ENCODE data around the gene CCDC63.

The CCDC63 gene

DNA sequence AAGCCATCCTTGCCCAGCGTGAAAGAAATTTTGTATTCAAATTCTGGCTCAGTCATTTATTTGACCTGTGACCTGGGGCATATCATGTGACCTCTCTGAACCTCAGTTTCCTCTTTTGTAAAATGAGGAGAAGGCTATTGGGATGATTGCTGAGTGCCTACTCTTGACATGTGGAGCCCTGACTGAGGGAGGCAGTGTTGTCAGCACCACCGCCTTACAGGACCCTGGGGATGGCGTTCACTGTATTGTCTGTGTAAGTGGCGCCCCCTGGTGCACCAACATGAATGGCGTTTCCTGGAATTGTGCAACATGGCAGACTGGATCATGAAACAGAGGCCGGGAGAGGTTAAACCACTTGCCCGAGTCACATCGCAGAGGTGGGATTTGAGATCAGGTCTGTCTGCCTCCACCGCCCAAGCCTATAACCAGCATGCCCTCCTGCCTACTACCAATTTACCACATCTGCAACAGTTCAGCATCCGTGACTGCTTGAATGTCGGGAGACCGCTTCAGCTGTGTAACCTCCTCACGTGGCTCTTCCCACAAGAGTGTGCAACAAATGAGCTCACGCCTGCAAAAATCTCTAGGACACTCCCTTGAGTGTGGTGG, 20.1 kb upstream of the CCDC63 start:
- no peak for TF ChIP-seq POLR2A (IDR thresholded peaks at IDR 0.05; ENCODE audit: extremely low read depth, insufficient read length)
- TF ChIP-seq MYC (IDR thresholded peaks at IDR 0.05; ENCODE audit: low read depth, low read length), result peak; percentile 89
- TF ChIP-seq, protein P1, sequence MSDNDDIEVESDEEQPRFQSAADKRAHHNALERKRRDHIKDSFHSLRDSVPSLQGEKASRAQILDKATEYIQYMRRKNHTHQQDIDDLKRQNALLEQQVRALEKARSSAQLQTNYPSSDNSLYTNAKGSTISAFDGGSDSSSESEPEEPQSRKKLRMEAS (IDR thresholded peaks at IDR 0.05; ENCODE audit: low read depth, low read length), result peak; percentile 85
- TF ChIP-seq, protein P2, sequence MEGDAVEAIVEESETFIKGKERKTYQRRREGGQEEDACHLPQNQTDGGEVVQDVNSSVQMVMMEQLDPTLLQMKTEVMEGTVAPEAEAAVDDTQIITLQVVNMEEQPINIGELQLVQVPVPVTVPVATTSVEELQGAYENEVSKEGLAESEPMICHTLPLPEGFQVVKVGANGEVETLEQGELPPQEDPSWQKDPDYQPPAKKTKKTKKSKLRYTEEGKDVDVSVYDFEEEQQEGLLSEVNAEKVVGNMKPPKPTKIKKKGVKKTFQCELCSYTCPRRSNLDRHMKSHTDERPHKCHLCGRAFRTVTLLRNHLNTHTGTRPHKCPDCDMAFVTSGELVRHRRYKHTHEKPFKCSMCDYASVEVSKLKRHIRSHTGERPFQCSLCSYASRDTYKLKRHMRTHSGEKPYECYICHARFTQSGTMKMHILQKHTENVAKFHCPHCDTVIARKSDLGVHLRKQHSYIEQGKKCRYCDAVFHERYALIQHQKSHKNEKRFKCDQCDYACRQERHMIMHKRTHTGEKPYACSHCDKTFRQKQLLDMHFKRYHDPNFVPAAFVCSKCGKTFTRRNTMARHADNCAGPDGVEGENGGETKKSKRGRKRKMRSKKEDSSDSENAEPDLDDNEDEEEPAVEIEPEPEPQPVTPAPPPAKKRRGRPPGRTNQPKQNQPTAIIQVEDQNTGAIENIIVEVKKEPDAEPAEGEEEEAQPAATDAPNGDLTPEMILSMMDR (IDR thresholded peaks at IDR 0.05; ENCODE audit: low read depth, low read length), result peak; percentile 87
- peak; percentile 97 for DNase-seq (ENCODE audit: low read depth)
- H3K4me3 ChIP-seq (ENCODE audit: low read depth, low read length), result peak overlapping the region; percentile 38

DNA sequence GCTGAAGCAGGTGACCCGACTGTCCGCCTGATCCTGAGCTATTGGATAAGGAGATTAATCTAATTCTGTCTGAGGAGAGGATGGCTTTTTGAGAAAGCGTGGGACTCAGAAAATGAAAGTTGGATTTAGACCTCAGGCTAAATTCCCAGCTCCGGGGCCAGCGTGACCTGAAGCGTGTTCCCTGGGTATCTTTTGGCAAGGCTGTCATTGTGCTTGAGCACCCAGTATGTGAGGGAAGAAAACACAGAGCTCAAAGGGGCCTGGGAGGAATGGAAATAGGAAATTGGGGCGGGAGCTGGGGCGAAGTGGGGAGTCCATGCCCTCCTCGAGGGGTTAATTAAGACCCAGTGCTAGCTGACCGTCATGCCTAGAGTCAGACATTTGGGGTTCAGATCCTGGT, 17.5 kb upstream of the CCDC63 start:
- H3K4me3 ChIP-seq (ENCODE audit: low read depth, low read length), result no peak overlapping the region
- DNase-seq (ENCODE audit: low read depth), result no peak
- TF ChIP-seq, protein P2 (IDR thresholded peaks at IDR 0.05; ENCODE audit: low read depth, low read length), result no peak
- TF ChIP-seq POLR2A (IDR thresholded peaks at IDR 0.05; ENCODE audit: extremely low read depth, insufficient read length) (no peak), MYC (IDR thresholded peaks at IDR 0.05; ENCODE audit: low read depth, low read length) (no peak)
- TF ChIP-seq, protein P1 (IDR thresholded peaks at IDR 0.05; ENCODE audit: low read depth, low read length), result no peak

DNA sequence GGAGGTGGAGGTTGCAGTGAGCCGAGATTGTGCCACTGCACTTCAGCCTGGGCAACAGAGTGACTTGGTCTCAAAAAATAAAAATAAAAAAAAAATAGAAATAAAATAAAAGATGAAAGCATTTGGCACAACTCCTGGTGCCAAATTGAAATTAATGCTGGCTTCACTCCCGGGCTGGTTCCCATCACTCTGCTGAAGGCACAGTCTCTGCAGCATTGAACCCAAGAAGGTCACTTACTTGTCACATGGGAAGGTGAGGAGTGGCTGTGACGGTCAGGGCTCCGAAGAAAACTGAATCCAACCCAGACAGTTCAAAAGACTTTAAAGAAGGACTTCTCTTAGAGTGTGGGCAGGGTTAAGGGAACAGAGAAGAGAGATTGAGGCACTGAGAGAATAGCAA, 10.5 kb upstream of the CCDC63 start:
- TF ChIP-seq, protein P1 (IDR thresholded peaks at IDR 0.05; ENCODE audit: low read depth, low read length), result no peak
- no peak for TF ChIP-seq POLR2A (IDR thresholded peaks at IDR 0.05; ENCODE audit: extremely low read depth, insufficient read length)
- TF ChIP-seq, protein P2 (IDR thresholded peaks at IDR 0.05; ENCODE audit: low read depth, low read length), result no peak
- DNase-seq (ENCODE audit: low read depth), result no peak
- no peak overlapping the region for H3K4me3 ChIP-seq (ENCODE audit: low read depth, low read length)

DNA sequence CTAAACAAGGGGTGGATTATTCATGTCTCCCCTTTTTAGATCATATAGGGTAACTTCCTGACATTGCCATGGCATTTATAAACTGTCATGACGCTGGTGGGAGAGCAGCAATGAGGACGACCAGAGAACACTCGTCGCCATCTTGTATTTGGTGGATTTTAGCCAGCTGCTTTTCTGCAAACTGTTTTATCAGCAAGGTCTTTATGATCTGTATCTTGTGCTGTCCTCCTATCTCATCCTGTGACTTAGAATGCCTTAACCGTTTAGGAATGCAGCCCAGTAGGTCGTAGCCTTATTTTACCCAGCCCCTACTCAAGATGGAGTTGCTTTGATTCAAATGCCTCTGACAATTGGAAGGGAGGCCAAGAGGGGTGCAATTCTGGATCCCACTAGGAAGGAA, 5.8 kb upstream of the CCDC63 start:
- H3K4me3 ChIP-seq (ENCODE audit: low read depth, low read length), result no peak overlapping the region
- DNase-seq (ENCODE audit: low read depth), result no peak
- TF ChIP-seq, protein P1 (IDR thresholded peaks at IDR 0.05; ENCODE audit: low read depth, low read length), result no peak
- TF ChIP-seq MYC (IDR thresholded peaks at IDR 0.05; ENCODE audit: low read depth, low read length), result no peak
- no peak for TF ChIP-seq POLR2A (IDR thresholded peaks at IDR 0.05; ENCODE audit: extremely low read depth, insufficient read length)
- TF ChIP-seq, protein P2 (IDR thresholded peaks at IDR 0.05; ENCODE audit: low read depth, low read length), result no peak

DNA sequence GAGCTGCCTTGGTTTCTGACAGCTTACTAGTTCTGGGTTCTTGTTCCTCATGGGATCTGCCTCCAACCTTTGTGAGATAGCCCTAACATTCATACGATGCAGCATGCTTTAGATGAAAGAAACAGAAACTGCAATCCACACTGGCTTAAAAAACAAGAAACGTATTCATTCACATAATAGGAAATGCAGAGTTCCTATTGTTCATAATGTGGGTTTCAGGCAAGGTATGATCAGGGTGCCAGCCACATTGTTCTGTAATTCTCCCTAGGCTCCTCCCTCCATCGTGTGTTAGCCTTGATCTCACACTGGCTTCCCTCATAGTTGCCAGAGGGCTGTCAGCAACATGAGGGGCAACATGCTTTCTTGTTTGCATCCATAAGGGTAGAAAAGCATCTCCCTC, 2.7 kb upstream of the CCDC63 start:
- TF ChIP-seq, protein P1 (IDR thresholded peaks at IDR 0.05; ENCODE audit: low read depth, low read length), result no peak
- no peak overlapping the region for H3K4me3 ChIP-seq (ENCODE audit: low read depth, low read length)
- no peak for DNase-seq (ENCODE audit: low read depth)

DNA sequence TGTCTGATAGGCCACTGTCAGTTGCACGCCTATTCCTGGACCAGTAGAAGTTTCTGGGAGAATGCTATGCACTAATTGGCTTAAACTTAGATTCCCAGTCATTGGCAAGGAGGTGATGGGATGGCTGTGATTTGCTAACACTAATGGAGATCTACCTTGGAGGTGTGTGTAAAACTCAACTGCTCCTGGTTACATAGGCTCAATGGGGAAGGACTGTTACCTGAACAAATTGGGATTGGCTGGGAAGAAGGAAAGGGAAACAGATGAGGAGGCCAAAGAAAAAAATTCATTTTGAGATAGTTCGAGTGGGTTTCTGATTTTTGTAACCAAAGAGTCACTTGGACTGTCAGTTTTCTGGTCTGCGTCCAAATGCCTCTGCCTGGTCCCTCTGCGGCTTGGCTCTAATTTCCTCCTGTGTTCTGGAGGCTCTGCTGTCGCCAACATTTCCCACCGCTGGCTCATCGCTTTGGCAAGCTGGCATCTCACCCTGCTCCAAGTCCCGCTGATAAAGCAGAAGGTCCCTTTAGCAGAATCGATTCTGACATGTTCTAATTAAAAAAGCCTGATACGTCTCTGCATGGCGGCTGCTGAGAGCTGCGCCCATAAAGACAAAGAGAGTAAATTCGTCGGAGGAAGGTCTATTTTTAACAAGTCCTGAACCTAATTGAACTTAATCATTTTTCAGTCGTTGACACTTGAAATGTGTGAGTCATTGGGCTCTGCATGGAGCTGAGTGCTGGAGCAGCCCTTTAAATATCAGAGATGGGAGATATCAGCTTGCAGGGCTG, 2.0 kb upstream of the CCDC63 start:
- DNase-seq (ENCODE audit: low read depth), result no peak
- TF ChIP-seq, protein P1 (IDR thresholded peaks at IDR 0.05; ENCODE audit: low read depth, low read length), result no peak
- no peak for TF ChIP-seq MYC (IDR thresholded peaks at IDR 0.05; ENCODE audit: low read depth, low read length)
- no peak overlapping the region for H3K4me3 ChIP-seq (ENCODE audit: low read depth, low read length)

All from NB4 (cell line).